ENCODE results near the gene TRIM66. TPM values are rescaled to one million over a fixed set of nuclear protein-coding genes. Genes with fewer than 3 reads are reported as not detected.
A peak's percentile ranks its signal among the peaks of the same experiment; 100 is the strongest.

TRIM66 gene
- total RNA-seq, 4 donors from 2014 or later, result 12.1 to 34.2 (median 19.8) TPM

GRCh38 chr11:8692417-8692816, 10.0 kb upstream of the TRIM66 start:
- TF ChIP-seq POLR2A (IDR thresholded peaks at IDR 0.05) (no peak), CTCF (IDR thresholded peaks at IDR 0.05) (no peak)
- Histone ChIP-seq H3K27ac (no peak overlapping the region), H3K27me3 (no peaks in the 10 kb centered on the region), H3K4me1 (peaks cover 0 to 18% (median 4%) of the 10 kb centered on the region in 4 donors), H3K4me3 (no peak overlapping the region), H3K36me3 (peaks cover 0 to 65% (median 0%) of the 10 kb centered on the region in 3 donors), H3K9me3 (no peaks in the 10 kb centered on the region)
- DNase-seq, result peak in 1 of 3 donors; percentile 5

DNA sequence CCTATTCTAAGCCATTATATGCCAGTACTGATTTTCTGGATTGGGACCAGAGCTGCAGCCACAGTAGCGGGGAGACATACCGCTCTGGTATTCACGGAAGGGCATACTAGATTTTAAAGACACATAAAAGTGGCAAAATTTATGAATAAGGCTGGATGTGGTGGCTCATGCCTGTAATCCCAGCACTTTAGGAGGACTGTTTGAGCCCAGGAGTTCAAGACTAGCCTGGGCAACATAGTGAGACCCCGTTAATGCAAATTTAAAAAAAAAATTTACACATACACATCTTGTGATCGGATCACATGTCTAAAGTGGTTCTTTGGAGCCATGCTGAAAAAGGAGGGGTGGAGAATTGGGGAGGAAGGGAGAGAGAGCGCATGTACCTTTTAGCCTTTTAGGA, 9.1 kb upstream of the TRIM66 start:
- peaks cover 0 to 20% (median 4%) of the 10 kb centered on the region in 4 donors for H3K4me1 ChIP-seq
- no peaks in the 10 kb centered on the region for H3K9me3 ChIP-seq
- no peak overlapping the region for H3K4me3 ChIP-seq
- H3K27me3 ChIP-seq, result no peaks in the 10 kb centered on the region
- DNase-seq, result no peak
- TF ChIP-seq POLR2A (IDR thresholded peaks at IDR 0.05) (no peak), CTCF (IDR thresholded peaks at IDR 0.05) (no peak)
- H3K36me3 ChIP-seq, result peaks cover 0 to 61% (median 0%) of the 10 kb centered on the region in 3 donors
- H3K27ac ChIP-seq, result no peak overlapping the region

- peaks cover 0 to 20% (median 4%) of the 10 kb centered on the region in 4 donors for H3K4me1 ChIP-seq
- no peaks in the 10 kb centered on the region for H3K9me3 ChIP-seq
- no peaks in the 10 kb centered on the region for H3K27me3 ChIP-seq
Measured at GRCh38 chr11:8690374-8691342, 8.2 kb upstream of the TRIM66 start.

GRCh38 chr11:8689726-8690255, 7.3 kb upstream of the TRIM66 start:
- Histone ChIP-seq H3K4me3 (peak overlapping the region in 1 of 4 donors; percentile 65), H3K4me1 (peaks cover 0 to 23% (median 4%) of the 10 kb centered on the region in 4 donors), H3K27ac (peak overlapping the region in 1 of 4 donors; percentile 88), H3K27me3 (no peaks in the 10 kb centered on the region), H3K9me3 (no peaks in the 10 kb centered on the region), H3K36me3 (peaks cover 0 to 61% (median 0%) of the 10 kb centered on the region in 3 donors)
- TF ChIP-seq CTCF (IDR thresholded peaks at IDR 0.05) (no peak), POLR2A (IDR thresholded peaks at IDR 0.05) (no peak)
- no peak for DNase-seq

More at GRCh38 chr11:8690374-8691342, 8.2 kb upstream of the TRIM66 start:
- no peak overlapping the region for H3K4me3 ChIP-seq
- no peak overlapping the region for H3K27ac ChIP-seq
- DNase-seq, result no peak
- TF ChIP-seq POLR2A (IDR thresholded peaks at IDR 0.05) (no peak), CTCF (IDR thresholded peaks at IDR 0.05) (no peak)
- H3K36me3 ChIP-seq, result peaks cover 0 to 61% (median 0%) of the 10 kb centered on the region in 3 donors

DNA sequence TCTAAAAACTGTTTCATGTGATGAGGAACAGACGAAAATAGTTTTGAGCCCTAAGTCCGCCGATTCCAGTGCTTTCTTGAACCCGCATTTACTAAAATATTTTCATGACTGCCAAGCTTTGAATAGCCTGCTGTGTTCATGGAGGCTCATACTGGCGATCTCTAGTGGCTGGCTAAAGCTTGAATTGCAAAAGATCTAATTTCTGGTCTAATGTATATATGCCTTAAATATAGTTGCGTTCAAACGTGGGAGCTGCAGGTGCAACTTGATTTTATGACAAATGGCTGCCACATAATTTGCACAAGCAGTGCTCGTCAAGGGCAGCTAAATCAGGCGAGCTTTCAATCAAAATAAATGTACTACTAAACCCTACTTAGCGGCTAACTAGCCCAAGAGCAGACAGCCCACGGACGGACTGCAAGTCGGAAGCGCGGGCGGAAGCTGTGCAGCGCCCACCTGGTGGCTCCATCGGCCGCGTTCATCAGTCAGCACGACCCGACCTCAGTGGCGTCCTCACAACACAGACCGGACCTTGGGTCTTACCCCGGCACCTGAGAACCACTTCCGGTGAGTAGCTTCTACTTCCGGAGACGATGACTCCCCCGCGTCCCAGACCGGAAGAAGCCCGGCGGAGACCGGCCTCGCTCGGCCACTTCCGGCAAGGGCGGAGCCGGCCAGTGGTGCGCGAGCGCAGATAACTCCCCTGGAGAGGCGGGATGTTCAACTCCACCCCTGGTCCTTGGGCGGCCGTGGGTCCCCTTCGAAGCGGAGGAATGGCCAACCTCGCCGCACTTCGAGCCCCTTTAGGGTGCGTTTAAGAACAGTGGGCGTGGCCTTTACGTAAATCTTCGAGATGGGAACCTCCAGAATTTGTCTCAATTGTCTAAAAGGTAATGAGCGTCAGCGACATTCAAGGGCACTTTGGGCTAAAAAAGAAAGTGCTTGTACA, 6.2 kb upstream of the TRIM66 start:
- peak; percentile 89 to 96 (median 95) for DNase-seq
- Histone ChIP-seq H3K4me3 (peak overlapping the region; percentile 53 to 71 (median 63)), H3K27me3 (no peaks in the 10 kb centered on the region), H3K4me1 (peaks cover 0 to 34% (median 10%) of the 10 kb centered on the region in 4 donors), H3K9me3 (no peaks in the 10 kb centered on the region), H3K36me3 (peaks cover 0 to 51% (median 0%) of the 10 kb centered on the region in 3 donors), H3K27ac (peak overlapping the region; percentile 78 to 93 (median 86))
- TF ChIP-seq CTCF (IDR thresholded peaks at IDR 0.05) (peak in 2 of 6 experiments; percentile 36 to 43), POLR2A (IDR thresholded peaks at IDR 0.05) (peak; percentile 86 to 91)

All from Peyer's patch (tissue), 4 donors.